Prostate gland (tissue), 2 donors: ENCODE results near the gene VOPP1. TPM values are rescaled to one million over a fixed set of nuclear protein-coding genes. Genes with fewer than 3 reads are reported as not detected.
"Not testable (repeated sequence)": the region's sequence is repeated elsewhere in the genome, so short reads cannot be mapped to it uniquely, and the experiment has no call there.

ENCODE experiments used
- DNase-seq: peaks from one replicate; pipeline ENCODE4 v3.0.0-alpha.2; 2019; ENCODE audit warnings: low spot score
- H3K27ac ChIP-seq, 2 donors: fragments of 200-600 bp; sonication (generic); 2 replicates each; pipeline ENCODE4 v1.5.1; 2017 to 2019
- H3K27me3 ChIP-seq: fragments of 200-600 bp; sonication (generic); replicated peaks from 2 replicates; pipeline ENCODE4 v1.5.1; 2019; ENCODE audit not compliant: insufficient read depth
- H3K36me3 ChIP-seq, 2 donors: fragments of 200-600 bp; sonication (generic); 1 replicate in 1 of 2; 2 replicates in 1 of 2; pipeline versions ENCODE4 v1.5.1 to v1.8.1; 2017 to 2019
- H3K4me1 ChIP-seq: fragments of 200-600 bp; sonication (generic); replicated peaks from 2 replicates; pipeline ENCODE4 v1.5.1; 2019
- H3K4me3 ChIP-seq, 2 donors: fragments of 200-600 bp; sonication (generic); 2 replicates each; pipeline ENCODE4 v1.5.1; 2017 to 2019
- H3K9me3 ChIP-seq: fragments of 200-600 bp; sonication (generic); 2 replicates; pipeline ENCODE4 v1.5.1; 2017
- CTCF ChIP-seq, 4 experiments: fragments of 200-600 bp in 2 of 4; fragments of 450-650 bp in 2 of 4; sonication (generic) in 2 of 4; IDR thresholded peaks; 1 replicate in 3 of 4; 2 replicates in 1 of 4; pipeline ENCODE4 v1.5.1; 2016 to 2019; ENCODE audit warnings: antibody characterized with exemption in 4 of 4, mild to moderate bottlenecking in 2 of 4, moderate library complexity in 2 of 4
- POLR2A ChIP-seq: fragments of 450-650 bp; IDR thresholded peaks from one replicate; pipeline ENCODE4 v1.6.1; 2016; ENCODE audit warnings: antibody characterized with exemption, mild to moderate bottlenecking
- POLR2AphosphoS5 ChIP-seq: sonication (generic); formaldehyde crosslinking; IDR thresholded peaks from one replicate; pipeline ENCODE4 v1.6.1; 2017; ENCODE audit warnings: antibody characterized with exemption
- WGBS: methylation state at CpG from one replicate; pipeline ENCODE4 v1.1.5; 2018; 5-methylcytosine and 5-hydroxymethylcytosine counted together
- intact Hi-C: fragments of 100-400 bp; cut with DNase I; formaldehyde crosslinking; loops from one replicate; pipeline ENCODE4 v1.14.2; 2022
- total RNA-seq, 2 donors: library from RNA; depleted of rRNA; stranded (reverse); fragments of >200 nt; gene quantifications; one replicate each; pipeline ENCODE4 v1.1.0, GENCODE V29; 2016

The VOPP1 gene
- total RNA-seq, 2 donors from 2014 or later: 29.4 to 46.6 TPM

- intact Hi-C loops: no loop called here
- H3K36me3 ChIP-seq: no peaks in the 10 kb centered on the region
- DNase-seq: no peak
- TF ChIP-seq CTCF (IDR thresholded peaks at IDR 0.05): no peak
- TF ChIP-seq POLR2A: no peak
- no peak for TF ChIP-seq POLR2AphosphoS5
- H3K27ac ChIP-seq: no peak overlapping the region
- H3K27me3 ChIP-seq: no peaks in the 10 kb centered on the region
- H3K4me1 ChIP-seq: no peaks in the 10 kb centered on the region
- WGBS: 91% methylated on average over 10 of the region's 10 CpGs
- H3K9me3 ChIP-seq: no peaks in the 10 kb centered on the region
- no peak overlapping the region for H3K4me3 ChIP-seq
These were observed 59.6 kb downstream of the VOPP1 start for GRCh38 chr7:55512635-55513191.

- no peak for DNase-seq
- H3K36me3 ChIP-seq: no peaks in the 10 kb centered on the region
- no peaks in the 10 kb centered on the region for H3K9me3 ChIP-seq
- no peak overlapping the region for H3K4me3 ChIP-seq
- no peak overlapping the region for H3K27ac ChIP-seq
- no peaks in the 10 kb centered on the region for H3K4me1 ChIP-seq
- intact Hi-C loops: no loop called here
- no peaks in the 10 kb centered on the region for H3K27me3 ChIP-seq
- no peak for TF ChIP-seq CTCF (IDR thresholded peaks at IDR 0.05)
- TF ChIP-seq POLR2AphosphoS5: no peak
- no peak for TF ChIP-seq POLR2A
- WGBS: 99% methylated on average over 3 of the region's 3 CpGs
These were observed 61.7 kb downstream of the VOPP1 start for GRCh38 chr7:55510621-55511020.

- intact Hi-C loops, H3K36me3 ChIP-seq, H3K4me3 ChIP-seq, H3K9me3 ChIP-seq, H3K27me3 ChIP-seq, H3K4me1 ChIP-seq, H3K27ac ChIP-seq, DNase-seq: not testable (repeated sequence)
- WGBS: 96% methylated on average over 1 of the region's 1 CpG
These were observed 62.1 kb downstream of the VOPP1 start for GRCh38 chr7:55510206-55510605.

- Histone ChIP-seq H3K4me1 (no peaks in the 10 kb centered on the region), H3K4me3 (no peak overlapping the region), H3K36me3 (no peaks in the 10 kb centered on the region), H3K27me3 (no peaks in the 10 kb centered on the region), H3K27ac (no peak overlapping the region), H3K9me3 (no peaks in the 10 kb centered on the region)
- WGBS: 59% methylated on average over 1 of the region's 1 CpG
- TF ChIP-seq POLR2A (no peak), CTCF (IDR thresholded peaks at IDR 0.05) (no peak), POLR2AphosphoS5 (no peak)
- no peak for DNase-seq
- intact Hi-C loops: no loop called here
These were observed 63.0 kb downstream of the VOPP1 start for GRCh38 chr7:55509322-55509721.

- no peaks in the 10 kb centered on the region for H3K4me1 ChIP-seq
- H3K36me3 ChIP-seq: no peaks in the 10 kb centered on the region
- H3K4me3 ChIP-seq: no peak overlapping the region
- no peaks in the 10 kb centered on the region for H3K9me3 ChIP-seq
- no peak for DNase-seq
- 94% methylated on average over 5 of the region's 5 CpGs for WGBS
- no peak overlapping the region for H3K27ac ChIP-seq
- TF ChIP-seq CTCF (IDR thresholded peaks at IDR 0.05) (no peak), POLR2A (no peak), POLR2AphosphoS5 (no peak)
- intact Hi-C loops: no loop called here
- H3K27me3 ChIP-seq: no peaks in the 10 kb centered on the region
These were observed 63.9 kb downstream of the VOPP1 start for GRCh38 chr7:55508221-55509011.
